A673 (cell line): Measurements from ENCODE around the gene PLAC9.

Experiments
- EZH2 ChIP-seq: fragments of 200-600 bp; sonication (generic); IDR thresholded peaks from 2 replicates; pipeline ENCODE4 v1.6.1; 2017; ENCODE audit warnings: borderline replicate concordance, low read depth, mild to moderate bottlenecking, mixed read lengths, antibody characterized with exemption, low read length; ENCODE audit not compliant: poor library complexity, severe bottlenecking
- TF ChIP-seq, protein P1 (sequence below): fragments of 300-800, 200-600 bp; sonication (generic); conservative IDR thresholded peaks from 2 replicates; pipeline ENCODE4 v1.5.1; 2017; ENCODE audit warnings: low read depth, mild to moderate bottlenecking, antibody characterized with exemption, low read length, moderate library complexity, mixed read lengths

DNA sequence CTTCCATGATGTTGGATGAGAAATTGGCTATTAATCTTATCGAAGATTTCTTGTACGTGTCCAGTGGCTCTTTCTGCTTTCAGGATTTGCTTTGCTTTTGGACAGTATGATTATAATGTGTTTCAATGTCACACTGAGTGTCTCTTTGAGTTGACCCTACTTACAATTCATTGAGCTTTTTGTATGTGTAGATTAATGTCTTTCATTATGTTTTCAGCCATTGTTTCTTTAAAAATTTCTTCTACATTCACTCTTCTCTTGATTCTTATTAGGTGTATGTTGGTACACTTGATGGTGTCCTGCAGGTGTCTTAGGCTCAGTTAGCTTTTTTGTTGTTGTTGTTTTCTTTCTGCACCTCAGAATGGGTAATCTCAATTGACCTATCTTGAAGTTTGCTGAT is 16.6 kb downstream of the PLAC9 start:
- TF ChIP-seq, protein P1, sequence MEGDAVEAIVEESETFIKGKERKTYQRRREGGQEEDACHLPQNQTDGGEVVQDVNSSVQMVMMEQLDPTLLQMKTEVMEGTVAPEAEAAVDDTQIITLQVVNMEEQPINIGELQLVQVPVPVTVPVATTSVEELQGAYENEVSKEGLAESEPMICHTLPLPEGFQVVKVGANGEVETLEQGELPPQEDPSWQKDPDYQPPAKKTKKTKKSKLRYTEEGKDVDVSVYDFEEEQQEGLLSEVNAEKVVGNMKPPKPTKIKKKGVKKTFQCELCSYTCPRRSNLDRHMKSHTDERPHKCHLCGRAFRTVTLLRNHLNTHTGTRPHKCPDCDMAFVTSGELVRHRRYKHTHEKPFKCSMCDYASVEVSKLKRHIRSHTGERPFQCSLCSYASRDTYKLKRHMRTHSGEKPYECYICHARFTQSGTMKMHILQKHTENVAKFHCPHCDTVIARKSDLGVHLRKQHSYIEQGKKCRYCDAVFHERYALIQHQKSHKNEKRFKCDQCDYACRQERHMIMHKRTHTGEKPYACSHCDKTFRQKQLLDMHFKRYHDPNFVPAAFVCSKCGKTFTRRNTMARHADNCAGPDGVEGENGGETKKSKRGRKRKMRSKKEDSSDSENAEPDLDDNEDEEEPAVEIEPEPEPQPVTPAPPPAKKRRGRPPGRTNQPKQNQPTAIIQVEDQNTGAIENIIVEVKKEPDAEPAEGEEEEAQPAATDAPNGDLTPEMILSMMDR: no peak
- no peak for TF ChIP-seq EZH2
